T-helper 9 cell (primary cell): ENCODE measurements around the gene SBNO2.
"Not testable (repeated sequence)": the region's sequence is repeated elsewhere in the genome, so short reads cannot be mapped to it uniquely, and the experiment has no call there.

Experiments used
- DNase-seq: peaks from one replicate; pipeline ENCODE4 v3.0.0-alpha.2; 2020

Gene SBNO2

DNA sequence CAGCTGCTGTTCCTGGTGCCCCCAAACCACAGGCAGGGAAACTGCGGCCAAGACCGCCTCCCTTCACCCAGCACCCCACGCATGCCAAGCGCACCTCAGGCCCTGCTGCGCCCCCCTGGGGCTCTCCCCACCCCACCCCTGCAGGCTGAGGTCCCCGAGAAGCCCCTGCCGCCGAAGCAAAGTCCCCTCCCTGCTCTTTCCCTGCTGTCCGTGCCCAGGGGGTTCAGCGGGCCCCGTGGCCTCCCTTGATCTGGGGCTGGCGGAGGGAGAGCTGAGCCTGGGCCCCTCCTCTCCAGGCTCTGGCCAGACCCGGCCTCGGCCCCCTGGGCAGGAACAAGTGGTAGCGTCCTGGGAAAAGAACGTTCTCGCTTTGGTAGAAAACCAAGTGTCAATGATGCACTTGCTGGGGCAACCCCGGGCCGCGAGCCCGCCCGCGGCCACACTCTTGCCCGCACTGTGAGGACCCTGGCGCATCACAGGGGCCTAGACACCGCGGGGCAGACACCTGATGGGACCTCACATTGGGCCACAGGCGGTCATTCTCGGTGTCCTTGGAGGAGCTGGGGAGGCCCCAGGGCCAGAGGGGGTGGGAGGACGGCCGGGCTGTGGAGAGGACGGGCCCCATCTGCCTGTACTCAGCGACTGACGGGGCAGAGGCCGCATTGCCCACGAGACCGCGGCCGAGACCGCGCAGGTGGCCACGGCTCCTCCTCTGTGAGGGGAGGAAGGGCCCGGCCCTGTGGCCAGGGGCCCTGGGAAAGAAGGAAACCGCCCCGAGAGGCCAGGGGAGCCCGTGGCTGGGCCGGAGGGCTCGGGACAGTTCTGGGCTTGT, 41.3 kb downstream of the SBNO2 start:
- peak; percentile 28 for DNase-seq

DNA sequence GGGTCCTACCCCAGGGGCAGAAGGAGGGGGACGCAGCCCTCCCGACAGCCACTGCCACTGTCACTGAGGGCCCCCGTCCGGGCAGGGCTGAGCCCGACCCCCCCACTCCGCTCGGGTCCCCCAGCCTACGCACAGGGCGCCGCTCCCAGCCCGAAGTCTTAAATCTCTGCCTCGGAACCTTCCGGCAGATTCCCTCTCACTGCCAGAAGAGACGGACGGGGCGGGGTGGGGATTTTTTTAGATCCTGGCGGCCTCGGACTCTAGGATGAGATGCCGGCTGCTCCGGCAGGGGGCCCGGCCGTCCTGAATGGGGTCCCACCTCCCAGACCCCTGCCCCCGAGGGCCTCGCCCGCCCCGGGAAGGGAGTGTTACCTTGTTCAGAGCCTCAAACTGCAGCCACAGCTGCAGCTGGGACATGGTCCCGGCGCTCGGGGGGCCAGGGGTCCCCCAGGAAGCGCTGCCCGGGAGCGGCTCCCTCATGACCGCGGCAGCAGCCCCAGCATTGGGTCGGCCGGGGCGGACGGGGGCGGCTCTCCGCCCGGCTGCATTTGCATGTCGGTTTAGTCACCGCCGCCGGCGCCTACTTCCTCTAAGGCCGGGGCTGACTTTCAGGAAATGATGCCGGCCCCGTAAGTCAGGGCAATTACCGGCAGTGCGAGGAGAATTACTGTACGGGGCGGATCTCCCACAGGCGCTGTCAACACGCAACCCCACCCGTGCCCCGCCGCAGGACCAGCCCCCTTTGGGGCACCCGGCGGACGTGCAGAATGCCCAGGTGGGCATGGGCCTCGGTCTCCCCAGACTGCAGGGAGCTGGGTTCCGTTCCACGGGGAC, 42.1 kb downstream of the SBNO2 start:
- peak; percentile 76 for DNase-seq

DNA sequence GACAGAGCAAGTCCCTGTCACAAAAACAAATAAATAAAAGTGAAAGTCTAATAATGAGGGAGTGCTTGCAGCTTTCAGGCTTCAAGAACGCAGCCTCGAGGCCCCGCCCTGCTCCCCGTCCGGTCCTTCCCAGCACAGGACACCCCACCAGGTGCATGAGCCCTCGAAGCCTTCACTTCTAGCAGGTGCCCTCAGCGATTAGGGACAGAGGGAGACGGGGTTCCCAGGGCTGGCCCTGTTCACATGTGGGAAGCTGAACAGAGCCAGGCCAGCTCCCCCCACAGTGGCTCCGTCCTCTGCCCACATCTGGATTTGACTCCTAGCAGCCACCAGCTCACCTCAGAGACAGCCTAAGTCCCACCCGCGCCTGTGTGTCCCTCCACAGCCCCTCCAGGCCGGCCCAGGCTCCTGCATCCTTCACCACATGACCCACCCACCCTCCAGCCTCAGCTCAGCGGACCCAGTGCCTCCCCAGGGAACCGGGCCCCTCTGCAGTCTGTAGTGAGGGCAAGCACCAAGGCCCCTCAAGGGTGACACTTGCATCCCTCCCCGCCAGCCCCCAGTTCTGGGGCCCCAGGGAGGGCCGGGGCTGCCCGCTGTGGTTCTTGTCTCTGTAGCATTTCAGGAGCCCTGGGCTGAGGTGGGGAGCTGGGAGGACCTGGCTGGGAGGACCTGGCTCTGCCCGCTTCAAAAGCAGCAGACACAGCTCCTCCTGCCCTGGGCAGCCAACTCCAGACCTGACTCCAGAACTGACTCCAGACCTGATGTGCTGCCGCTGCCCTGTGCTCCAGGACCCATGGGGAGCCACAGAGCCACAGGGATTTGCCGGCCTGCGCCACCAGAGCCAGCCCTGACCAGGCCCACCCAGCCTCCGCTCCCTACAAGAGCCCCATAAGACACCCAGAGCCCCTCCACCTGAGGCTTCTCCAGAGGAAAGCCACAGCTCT, 43.0 kb downstream of the SBNO2 start:
- DNase-seq, result peak; percentile 35

DNA sequence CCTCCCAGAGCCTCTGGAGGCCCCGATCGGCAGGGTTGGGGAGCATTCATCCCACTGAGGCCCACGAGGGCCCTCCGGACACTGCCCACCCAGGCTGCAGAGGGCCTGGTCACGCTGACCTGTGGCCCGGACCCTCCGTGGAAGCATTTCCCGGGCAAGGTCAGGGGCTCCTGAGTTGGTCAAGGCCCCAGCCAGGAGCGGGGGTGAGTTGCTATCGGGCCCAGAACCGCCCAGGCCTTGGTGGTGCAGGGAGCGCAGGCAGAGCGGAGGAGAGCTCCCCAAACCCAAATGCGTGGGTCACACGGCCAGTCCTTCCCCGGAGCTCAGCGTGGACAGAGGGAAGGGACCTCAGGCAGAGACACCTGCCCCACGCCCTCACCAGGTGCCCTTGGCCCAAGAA, 44.5 kb downstream of the SBNO2 start:
- DNase-seq, result no peak

DNA sequence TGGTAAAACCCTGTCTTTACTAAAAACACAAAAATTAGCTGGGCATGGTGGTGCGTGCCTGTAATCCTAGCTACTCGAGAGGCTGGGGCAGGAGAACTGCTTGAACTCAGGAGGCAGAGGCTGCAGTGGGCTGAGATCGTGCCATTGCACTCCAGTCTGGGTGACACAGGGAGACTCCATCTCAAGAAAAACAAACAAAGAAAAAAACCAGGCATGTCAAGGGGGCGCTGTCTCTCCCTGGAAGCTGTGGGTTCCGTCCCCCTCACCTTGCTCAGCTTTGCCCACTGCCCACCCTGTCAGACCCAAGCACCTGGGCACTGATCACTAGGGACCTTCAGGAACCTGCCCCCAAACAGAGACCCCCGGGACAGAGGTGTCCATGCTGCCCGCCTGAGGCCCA, 45.0 kb downstream of the SBNO2 start:
- DNase-seq, result not testable (repeated sequence)

DNA sequence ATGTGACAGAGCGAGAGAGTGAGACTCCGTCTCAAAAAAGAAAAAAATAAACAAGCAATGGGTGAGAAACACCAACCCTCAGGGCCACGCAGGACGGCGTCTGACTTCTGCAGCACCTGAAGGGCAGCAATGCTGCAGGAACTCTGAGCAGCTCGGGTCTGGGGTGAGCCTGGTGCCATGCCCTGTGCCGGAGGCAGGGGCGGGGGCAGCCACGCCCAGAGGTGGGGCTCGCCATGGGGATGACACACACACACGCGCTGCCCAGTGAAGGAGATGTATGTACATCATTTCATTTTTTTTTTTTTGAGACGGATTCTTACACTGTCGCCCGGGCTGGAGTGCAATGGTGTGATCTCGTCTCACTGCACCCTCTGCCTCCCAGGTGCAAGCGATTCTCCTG, 46.0 kb downstream of the SBNO2 start:
- DNase-seq, result no peak

DNA sequence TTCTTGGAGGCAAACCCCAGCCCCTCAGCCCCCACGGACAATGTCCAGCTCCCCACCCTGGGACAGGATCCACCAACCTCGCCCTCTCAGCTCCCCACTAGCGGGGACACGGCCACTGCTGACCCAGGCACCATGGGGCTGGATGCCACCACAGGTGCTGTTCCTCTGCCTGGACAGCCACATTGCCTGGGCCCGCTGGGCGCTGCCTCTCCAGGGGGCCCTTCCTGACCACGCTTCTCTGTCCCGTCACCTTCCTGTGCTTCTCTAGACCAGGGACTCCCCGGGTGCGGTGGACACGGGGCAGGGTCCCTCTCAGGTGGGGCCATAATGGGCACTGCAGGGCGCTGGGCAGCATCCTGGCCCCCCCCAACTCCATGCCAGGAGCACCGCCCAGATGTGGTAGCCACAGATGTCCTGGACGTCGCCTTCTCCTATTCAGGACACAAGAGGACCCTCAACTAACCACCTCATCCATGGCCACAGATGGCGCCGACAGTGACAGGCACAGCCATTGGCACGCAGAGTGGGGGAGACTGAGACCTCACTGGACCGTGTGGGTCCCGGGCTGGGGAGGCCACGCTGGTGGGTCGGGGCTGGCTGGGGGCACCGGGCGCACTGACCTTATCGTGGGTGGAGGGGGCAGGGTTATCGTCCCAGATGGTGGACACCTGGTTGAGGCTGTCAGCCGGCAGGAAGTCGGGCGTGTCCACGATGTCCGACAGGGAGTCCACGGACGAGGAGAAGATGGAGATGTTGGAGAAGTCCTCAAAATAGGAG, 46.9 kb downstream of the SBNO2 start:
- DNase-seq, result no peak

DNA sequence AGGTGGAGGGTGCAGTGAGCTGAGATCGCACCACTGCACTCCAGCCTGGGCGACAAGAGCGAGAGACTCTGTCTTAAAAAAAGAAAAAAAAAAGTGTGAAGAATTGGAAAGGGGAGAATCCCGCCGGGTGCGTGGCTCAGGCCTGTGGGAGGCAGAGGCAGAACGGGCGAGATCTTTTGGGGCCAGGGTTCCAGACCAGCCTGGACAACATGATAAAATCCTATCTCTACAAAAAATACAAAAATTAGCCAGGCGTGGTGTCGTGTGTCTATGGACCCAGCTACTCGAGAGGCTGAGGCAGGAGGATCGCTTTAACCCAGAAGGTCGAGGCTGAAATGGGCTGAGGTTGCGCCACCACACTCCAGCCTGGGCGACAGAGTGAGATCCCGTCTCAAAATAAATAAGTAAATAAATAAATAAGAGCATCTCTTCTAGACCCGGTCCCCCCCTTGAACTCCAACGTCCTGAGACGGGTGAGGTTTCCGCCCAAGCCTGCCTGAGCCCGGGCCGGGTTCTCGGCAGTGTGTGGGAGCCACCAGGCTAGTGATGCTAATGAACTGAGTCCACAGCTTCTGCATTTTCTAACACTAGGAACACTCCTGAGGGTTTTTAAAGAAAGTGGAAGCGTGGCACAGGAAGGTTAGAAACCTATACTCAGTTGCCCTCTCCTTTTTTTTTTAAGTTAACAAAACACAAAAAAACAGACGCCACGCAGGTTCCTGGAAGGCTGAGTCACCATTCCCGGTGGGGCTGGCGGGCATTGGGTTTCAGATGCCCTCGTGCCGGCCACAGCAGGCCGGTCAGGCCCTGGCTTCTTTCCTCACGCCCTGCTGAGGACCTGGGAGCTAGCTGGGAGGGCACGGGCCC, 48.2 kb downstream of the SBNO2 start:
- no peak for DNase-seq

DNA sequence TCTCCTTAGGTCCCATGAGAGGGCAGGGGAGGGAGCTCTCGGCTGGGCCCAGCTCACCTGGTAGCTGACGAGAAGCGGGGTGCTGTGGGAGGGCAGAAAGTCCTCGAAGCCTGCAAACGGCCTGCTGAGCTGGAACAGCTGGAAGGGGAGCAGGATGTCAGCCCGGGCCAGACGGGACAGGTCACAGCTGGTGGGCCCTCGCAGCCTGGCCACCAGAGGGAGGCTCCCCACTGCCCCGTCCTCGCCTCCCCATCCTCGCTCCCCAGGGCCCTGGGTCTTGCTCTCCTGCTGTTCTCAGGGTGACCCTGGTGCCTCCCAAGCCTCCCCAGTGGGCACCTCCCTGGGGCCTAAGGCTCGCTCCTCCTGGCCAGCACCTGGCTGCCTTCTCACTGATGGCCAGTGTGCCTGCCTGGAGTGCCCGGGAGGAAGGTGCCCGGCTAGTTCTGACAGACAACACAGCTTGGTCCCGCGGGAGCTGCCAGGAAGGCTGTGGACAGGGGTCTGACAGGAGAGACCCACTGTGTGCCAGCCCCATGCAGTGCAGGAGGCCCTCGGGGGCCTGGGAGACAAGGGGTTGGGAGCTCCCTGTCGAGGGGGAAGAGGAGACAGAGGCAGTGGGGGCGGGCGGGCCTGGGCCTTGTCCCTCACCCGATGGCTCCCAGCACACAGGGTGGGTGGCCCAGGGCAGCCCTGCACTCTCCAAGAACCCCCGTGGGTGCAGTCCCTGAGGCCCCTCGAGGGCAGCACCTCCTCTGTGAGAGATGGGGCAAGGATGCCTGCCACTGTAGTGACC, 50.0 kb downstream of the SBNO2 start:
- DNase-seq, result no peak

DNA sequence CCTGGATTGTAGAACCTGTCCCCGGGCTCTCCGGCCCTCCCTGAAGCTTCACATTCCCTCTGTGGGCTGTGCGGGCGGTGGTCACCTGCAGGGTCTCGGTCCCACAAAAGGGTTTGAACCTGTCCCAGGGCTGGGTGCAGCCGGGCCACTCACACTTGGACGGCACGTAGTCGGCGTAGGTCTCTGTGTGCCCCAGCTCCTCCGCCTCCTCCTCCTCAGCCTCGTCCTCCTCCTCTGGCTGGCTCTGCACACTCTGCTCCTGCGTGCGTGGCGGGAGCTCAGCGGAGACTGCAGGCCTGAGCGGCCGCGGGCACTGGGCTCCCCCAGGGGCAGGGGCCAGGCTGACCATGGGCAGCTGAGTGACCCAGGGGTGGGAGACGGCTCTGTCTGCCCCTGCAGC, 50.7 kb downstream of the SBNO2 start:
- DNase-seq, result no peak

DNA sequence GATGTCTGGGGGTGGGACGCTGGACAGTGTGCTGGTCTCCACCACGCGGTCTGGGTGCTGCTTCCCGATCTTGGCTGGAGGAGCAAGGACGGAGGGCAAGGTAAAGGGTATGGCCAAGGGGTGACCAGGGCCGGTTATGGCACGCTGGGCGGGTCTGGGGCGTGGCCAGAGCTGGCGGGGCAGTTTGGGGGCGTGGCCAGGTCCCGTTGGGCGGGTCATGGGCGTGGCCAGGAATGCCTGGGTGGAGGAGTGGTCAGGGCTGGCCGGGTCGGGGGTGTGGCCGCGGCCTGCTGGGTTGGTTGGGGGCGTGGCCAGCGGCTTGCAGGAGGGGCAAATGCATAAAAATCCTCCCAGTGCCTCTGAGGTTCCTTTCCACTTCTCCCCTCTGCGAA, 51.1 kb downstream of the SBNO2 start:
- no peak for DNase-seq

DNA sequence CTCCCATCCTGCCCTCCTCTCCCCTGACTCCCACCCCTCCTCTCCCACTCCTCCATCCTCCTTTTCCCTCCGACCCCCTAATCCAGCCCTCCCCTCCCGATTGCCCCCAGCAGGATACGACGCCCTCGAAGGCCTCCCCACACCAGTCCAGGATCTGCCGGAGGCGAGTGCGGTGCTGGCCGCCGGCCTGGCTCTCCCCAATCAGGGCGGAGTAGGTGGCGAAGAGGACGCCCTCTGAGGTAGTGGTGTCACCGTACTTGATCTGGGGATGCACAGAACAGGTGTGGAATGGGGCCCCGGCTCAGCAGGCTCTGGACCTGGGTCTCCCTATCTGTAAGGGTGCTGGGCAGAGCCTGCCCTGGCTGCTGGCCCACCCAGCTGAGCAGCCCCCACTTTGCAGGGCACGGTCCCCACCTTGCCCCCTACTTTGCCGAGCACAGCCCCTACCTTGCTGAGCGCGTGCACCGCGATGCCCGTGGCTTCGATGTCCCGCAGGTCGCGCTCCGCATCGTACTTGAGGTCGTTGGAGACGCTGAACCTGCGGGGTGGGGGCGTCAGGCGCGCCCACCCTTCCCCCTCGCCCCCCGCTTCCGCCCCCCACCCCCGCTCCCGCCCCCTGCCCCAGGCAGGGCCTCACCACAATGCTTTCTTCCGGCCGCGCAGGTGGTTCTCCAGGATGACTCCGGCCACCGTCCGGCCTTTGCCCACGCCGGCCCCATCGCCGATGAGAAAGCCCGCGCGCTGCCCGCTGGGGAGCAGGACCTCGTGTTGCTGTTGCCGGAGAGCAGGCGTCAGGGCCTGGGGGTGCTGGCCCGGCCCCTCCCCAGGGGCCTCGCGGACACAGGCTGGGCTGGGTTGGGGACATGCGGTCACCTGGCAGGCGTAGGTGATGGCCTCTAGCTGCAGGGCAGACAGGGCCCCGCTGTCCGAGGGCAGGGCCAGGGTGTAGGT, 51.8 kb downstream of the SBNO2 start:
- DNase-seq, result no peak

DNA sequence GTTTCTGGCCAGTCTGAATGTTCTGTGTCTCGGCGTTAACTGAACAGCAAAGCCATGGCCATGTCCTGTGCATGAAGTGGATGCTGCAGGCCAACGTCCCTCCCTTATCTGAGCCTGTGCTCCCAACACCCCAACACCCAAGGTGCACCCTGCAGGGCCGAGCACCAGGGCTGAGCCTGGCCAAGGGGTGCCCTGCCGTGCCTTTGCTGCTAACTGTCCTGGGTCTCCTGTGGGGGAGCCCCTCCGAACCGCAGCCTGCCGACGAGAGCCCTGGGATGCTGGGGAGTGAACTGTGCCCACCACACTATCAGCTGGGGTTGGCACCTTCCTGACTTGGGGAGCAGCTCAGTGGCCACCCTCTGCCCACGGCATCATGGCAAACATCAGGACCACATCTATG, 52.7 kb downstream of the SBNO2 start:
- DNase-seq, result no peak

DNA sequence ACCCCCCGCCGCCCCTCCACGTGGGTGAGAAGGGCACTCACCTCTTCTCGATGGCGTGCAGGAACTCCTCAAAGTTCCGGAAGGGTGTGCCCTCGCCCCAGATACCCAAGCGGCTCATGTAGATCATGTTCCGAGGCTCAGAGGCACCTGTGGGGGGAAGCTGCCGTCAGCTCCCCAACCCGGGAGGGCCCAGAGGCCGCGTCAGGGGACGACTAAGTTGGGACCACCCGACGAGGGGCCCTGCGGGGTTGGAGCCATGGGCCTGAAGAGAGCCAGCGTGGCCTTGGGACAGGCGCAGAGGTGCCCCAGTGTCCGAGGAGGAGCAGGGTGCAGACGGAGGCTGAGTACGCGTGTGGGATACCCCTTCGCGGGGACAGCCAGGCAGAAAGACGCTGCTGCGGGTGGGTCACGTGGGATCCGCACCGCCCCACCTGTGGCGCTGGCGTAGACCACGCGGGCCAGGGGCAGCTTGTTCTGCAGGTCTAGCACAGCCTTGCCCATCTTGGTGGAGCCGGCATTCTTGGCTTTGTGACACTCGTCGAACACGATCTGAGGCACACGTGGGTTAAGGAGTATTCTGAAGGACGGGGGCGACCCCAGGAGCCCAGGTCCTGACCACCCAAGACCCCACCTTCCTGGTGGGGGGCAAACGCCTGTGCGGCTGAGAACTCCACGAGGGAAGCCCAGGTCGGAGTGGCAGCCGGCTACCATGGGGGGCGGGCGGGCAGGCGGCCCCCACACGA, 54.4 kb downstream of the SBNO2 start:
- no peak for DNase-seq

DNA sequence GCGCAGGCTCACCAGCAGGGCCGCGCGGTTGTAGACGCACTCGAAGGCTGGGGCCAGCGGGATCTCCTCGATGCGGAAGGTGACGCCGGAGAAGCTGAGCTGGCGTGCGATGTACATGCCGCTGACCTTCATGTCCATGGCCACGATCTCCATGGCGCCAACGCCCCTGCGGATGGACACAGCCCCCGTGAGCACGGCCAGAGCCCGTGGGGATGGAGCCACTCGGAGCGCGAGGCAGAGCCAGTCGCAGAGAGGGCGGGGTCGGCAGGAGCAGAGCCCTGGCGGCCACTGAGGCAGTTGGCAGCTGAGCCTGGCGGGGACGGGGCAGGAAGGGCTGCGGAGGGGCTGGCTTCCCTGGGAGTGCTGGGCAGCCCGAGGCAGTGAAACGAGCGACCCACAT, 55.1 kb downstream of the SBNO2 start:
- no peak for DNase-seq

DNA sequence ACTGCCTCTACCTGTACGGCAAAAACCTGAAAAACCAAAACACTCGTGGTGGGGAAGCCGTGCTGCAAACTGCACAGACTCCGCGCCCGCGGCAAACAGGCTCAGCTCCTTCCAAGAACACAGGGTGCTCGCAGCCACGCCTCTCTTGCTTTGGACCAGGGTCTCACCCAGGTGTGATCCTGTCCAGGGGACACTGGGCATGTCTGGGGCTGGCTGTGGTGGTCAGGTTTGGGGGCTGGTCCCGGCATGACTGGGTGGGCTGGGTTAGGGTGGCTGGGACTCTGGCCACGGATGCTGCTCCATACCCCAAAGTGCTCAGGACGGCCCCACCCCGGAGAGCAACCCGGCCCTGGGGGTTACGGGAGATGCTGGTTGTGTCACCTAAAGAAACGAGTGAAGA, 56.4 kb downstream of the SBNO2 start:
- DNase-seq, result no peak

DNA sequence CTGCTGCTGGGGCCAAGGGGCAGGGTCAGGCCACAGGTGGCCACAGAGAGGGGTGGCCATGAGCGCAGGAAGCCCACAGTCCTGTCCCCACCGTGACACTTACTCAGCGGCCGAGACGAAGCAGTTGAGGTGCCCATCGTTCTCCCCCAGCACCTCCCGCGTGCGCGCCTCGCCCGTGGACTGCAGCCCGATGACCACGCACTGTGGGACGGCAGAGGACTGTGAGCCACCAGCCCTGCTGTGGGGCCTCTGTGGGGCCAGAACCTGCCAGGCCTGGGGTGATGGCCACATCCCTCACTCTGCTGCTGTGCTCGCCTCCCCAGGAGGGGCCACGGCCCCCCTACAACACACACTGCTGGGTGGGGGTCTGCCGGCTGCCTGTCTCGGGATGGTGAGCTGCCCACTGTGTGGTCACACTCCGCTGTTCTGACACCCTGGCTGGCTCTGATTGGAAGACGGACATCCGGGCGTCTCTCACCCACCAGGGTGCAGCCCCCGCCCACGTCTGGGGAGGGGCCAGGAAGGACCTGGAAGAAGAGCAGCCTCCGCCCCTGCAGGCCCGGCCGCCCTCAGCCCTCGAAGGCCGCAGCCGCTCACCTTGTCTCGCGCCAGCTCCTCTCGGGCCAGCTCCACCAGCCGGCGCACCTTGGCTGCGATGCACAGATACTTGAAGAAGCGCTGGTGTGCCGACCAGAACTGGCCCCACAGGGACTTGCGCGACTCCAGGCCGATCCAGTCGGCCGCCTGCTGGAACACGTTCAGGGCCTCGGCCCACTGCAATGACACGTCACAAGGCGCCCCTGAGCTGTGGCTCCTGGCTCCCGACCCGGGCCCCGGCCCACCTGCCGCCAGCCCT, 57.1 kb downstream of the SBNO2 start:
- no peak for DNase-seq
